Suprapubic skin (tissue), 4 donors: Measurements from ENCODE around the gene PTMA.

ENCODE experiments used
- EP300 ChIP-seq: sonication (generic); formaldehyde crosslinking; IDR thresholded peaks from one replicate; pipeline ENCODE4 v1.6.1; 2017; ENCODE audit warnings: antibody characterized with exemption
- POLR2A ChIP-seq, 2 donors: fragments of 450-650 bp; IDR thresholded peaks; one replicate each; pipeline ENCODE4 v1.6.1; 2017; ENCODE audit warnings: antibody characterized with exemption in 2 of 2, mild to moderate bottlenecking in 2 of 2, moderate library complexity in 2 of 2
- POLR2AphosphoS5 ChIP-seq, 3 donors: sonication (generic); formaldehyde crosslinking; IDR thresholded peaks; one replicate each; pipeline ENCODE4 v1.6.1; 2017; ENCODE audit warnings: antibody characterized with exemption in 3 of 3
- TF ChIP-seq, protein P1 (sequence below), 2 donors: fragments of 200-600 bp in 1 of 2; fragments of 450-650 bp in 1 of 2; sonication (generic) in 1 of 2; IDR thresholded peaks; one replicate each; pipeline ENCODE4 v1.5.1; 2016 to 2019; ENCODE audit warnings: antibody characterized with exemption in 2 of 2, mild to moderate bottlenecking in 1 of 2, moderate library complexity in 1 of 2

DNA sequence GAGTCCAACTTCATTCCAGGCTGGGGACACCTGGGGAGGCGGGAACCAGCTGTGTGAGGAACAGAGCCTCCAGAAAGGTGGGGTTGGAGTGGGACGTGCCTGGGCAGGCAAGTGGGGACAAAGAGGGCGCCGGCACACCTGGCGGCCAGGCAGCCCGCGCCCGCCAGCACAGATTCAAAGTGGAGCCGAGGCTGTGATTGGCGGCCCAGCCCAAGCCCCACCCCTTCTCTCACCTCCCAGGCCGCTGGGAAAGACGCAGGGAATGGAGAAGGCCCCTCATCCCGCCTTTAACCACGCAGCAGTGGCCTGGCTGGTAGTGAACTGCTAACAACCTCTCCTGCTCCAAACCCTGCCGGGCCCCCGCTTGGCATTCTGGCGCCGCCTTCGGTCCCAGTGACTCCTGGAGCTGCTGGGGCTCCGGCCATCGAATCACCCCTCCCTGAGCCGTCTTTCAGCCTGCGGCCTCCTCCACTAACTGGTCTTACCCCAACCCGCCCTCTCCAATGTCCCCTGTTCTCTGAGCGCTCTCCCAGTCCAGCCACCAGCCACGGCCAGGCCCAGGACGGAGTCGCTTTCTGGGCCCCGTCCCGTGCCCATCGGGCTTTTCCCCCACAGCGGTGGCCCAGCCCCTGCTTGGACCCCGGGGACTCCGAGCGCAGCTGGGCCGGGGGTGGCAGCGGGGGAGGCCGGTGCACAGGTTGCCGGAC lies 27.9 kb upstream of the PTMA start:
- TF ChIP-seq, protein P1, sequence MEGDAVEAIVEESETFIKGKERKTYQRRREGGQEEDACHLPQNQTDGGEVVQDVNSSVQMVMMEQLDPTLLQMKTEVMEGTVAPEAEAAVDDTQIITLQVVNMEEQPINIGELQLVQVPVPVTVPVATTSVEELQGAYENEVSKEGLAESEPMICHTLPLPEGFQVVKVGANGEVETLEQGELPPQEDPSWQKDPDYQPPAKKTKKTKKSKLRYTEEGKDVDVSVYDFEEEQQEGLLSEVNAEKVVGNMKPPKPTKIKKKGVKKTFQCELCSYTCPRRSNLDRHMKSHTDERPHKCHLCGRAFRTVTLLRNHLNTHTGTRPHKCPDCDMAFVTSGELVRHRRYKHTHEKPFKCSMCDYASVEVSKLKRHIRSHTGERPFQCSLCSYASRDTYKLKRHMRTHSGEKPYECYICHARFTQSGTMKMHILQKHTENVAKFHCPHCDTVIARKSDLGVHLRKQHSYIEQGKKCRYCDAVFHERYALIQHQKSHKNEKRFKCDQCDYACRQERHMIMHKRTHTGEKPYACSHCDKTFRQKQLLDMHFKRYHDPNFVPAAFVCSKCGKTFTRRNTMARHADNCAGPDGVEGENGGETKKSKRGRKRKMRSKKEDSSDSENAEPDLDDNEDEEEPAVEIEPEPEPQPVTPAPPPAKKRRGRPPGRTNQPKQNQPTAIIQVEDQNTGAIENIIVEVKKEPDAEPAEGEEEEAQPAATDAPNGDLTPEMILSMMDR (IDR thresholded peaks at IDR 0.05): no peak
- no peak for TF ChIP-seq EP300
- no peak for TF ChIP-seq POLR2A (IDR thresholded peaks at IDR 0.05)
- TF ChIP-seq POLR2AphosphoS5 (IDR thresholded peaks at IDR 0.05): no peak
